SK-N-MC (cell line): Measurements from ENCODE around the gene TXNRD1.
"Not testable (repeated sequence)": the region's sequence is repeated elsewhere in the genome, so short reads cannot be mapped to it uniquely, and the experiment has no call there.

Experiments
- DNase-seq: peaks from one replicate; pipeline ENCODE4 v3.0.0-alpha.2; 2011; ENCODE audit warnings: low read depth, low spot score
- H3K27ac ChIP-seq: fragments of 200-600 bp; sonication (generic); 2 replicates; pipeline ENCODE4 v1.5.1; 2016; ENCODE audit warnings: mixed run types
- H3K36me3 ChIP-seq: fragments of 200-600 bp; sonication (generic); 2 replicates; pipeline ENCODE4 v1.6.1; 2017; ENCODE audit warnings: antibody characterized with exemption, low read length, mixed read lengths; ENCODE audit not compliant: insufficient read depth
- H3K4me3 ChIP-seq: fragments of 200-600 bp; sonication (generic); 2 replicates; pipeline ENCODE4 v1.5.1; 2016
- H3K9ac ChIP-seq: fragments of 200-600 bp; sonication (generic); 2 replicates; pipeline ENCODE4 v1.8.0; 2017; ENCODE audit warnings: mixed run types, mixed read lengths; ENCODE audit not compliant: insufficient read length
- H3K9me3 ChIP-seq: fragments of 200-600 bp; sonication (generic); 2 replicates; pipeline ENCODE4 v1.6.1; 2017; ENCODE audit warnings: low read depth, mild to moderate bottlenecking, antibody characterized with exemption, low read length, moderate library complexity, mixed read lengths
- EZH2 ChIP-seq: fragments of 200-600 bp; sonication (generic); IDR thresholded peaks from one replicate; pipeline ENCODE4 v1.6.1; 2017; ENCODE audit warnings: antibody characterized with exemption
- FOXP2 ChIP-seq: optimal IDR thresholded peaks from 2 replicates; pipeline ENCODE3; 2011; ENCODE audit warnings: mild to moderate bottlenecking, moderate library complexity; ENCODE audit not compliant: insufficient read depth; ENCODE audit errors: extremely low read length, control extremely low read depth
- POLR2AphosphoS5 ChIP-seq: IDR thresholded peaks from 2 replicates; pipeline ENCODE4 v1.6.1; 2012; ENCODE audit warnings: mild to moderate bottlenecking, low read depth, low read length, borderline replicate concordance

The TXNRD1 gene

DNA sequence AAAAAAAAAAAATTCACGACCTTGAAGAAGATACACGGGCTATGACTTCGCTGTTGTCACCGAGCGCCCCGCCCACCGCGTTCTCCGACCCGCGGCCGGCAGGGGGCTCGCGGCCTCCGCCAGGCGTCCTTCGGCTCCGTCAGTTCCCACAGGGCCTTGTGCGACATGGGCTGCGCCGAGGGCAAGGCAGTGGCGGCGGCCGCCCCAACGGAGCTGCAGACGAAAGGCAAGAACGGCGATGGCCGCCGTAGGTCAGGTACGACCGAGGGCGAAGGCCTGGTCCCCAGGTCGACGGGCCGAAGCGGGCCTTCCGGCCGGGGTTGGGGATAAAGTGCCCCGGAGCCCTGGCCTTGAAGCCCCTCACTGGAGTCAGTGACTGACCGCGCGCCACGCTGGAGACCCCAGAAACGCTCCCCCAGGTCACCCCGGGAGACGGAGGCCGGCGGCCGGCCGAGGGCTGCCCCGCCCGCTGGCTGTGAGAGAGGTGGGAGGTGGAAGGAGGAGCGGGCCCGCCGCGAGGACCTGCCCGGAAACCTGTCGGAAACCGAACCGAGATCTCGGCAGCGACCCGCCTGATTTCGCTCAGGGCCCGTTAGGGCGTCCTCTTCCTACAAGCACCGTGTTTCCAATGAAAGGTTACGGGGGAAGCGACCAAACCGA is at the start of gene TXNRD1:
Gene TXNRD1 (plus strand): TSS at position 142 of the 660 bp plus-strand sequence. CDS start 24 bp downstream, at position 166.
- no peak within 1 kb of the TSS for H3K4me3 ChIP-seq
- no peaks in the 10 kb centered on the region for H3K9me3 ChIP-seq
- H3K9ac ChIP-seq, result no peak within 1 kb of the TSS
- no peak for TF ChIP-seq POLR2AphosphoS5
- TF ChIP-seq EZH2, result no peak
- no peak for TF ChIP-seq FOXP2
- no peaks in the 10 kb centered on the region for H3K36me3 ChIP-seq
- H3K27ac ChIP-seq, result no peak within 1 kb of the TSS
- no peak for DNase-seq

DNA sequence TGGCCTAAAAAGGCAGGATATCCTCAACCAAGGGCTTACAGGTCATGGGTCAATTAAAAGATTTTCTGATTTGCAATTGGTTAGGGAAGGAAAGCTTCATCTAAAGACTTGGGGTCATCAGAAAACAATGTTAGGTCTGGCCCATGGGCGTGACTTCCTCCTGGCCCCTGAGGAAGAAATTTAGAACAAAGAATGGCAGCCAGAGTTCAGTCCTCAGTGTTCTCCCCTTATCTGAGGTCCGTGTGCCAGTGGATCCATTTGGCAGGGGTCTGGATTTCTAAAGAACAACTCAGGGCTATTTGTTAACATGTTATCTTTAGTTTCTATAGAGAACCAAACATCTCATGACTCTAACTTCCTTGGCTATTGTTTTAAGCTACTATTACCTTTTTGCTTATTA is 49.8 kb upstream of the TXNRD1 start:
- Histone ChIP-seq H3K36me3 (no peaks in the 10 kb centered on the region), H3K4me3 (no peak overlapping the region), H3K9ac (no peak overlapping the region), H3K9me3 (no peaks in the 10 kb centered on the region), H3K27ac (no peak overlapping the region)
- no peak for TF ChIP-seq EZH2
- no peak for TF ChIP-seq FOXP2
- TF ChIP-seq POLR2AphosphoS5, result no peak
- no peak for DNase-seq

DNA sequence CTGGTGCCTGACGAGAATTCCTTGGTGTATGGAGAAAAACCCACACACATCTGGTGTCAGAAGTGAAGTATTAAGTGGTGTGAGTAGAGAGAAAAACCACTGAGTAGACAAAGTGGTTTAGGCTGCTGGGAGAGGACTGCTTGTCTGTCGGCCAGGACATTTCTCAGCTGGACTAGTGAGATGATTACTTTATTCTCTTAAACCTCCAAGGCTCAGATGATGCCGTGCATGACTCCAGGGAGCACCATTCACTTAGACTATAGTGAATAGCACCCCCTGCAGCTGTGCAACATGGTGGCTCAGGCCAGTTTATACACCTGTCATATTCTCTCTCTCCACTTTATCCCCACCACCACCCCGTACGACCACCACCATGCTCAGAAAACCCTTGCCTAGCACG is 49.1 kb upstream of the TXNRD1 start:
- no peak overlapping the region for H3K4me3 ChIP-seq
- DNase-seq, result no peak
- no peak overlapping the region for H3K9ac ChIP-seq
- no peaks in the 10 kb centered on the region for H3K9me3 ChIP-seq
- TF ChIP-seq EZH2 (no peak), FOXP2 (no peak), POLR2AphosphoS5 (no peak)
- no peak overlapping the region for H3K27ac ChIP-seq
- no peaks in the 10 kb centered on the region for H3K36me3 ChIP-seq

DNA sequence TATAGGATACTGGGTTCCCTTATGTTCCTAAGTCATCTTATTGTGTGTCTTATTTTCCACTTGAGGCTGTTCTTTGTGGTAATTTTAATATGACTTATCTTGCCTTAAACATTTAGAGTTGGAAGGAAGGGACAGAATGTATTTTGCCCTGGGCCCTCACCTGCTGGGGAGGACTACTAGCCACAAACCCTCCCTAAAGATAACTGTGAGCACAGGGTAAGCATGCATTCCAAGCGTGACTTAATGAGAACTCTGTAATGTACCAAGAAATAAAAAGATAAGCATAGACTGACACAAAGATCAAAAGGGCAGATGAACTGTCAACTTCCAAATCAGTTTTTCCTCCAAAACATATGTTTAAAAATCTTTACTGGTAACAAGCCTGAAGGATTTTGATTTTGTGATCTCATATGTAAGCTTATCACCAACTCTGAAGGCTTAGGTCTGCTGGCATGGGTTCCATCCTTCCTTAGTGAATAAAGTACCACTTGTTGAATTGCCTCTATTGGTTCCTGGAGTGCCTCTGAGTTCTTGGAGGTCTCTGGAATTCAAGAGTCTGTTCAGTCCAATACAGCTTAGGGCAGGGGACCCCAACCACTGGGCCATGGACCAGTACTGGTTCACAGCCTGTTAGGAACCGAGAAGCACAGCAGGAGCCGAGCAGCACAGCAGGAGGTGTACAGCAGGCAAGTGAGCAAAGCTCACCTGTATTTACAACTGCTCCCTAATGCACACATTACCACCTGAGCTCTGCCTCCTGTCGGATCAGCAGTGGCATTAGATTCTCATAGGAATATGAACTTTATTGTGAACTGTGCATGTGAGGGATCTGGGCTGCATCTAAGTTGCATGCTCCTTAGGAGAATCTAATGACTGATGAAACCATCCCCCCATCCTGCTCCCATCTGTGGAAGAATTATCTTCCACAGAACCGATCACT is 47.8 kb upstream of the TXNRD1 start:
- Histone ChIP-seq H3K9me3 (no peaks in the 10 kb centered on the region), H3K27ac (no peak overlapping the region), H3K9ac (no peak overlapping the region), H3K4me3 (no peak overlapping the region), H3K36me3 (no peaks in the 10 kb centered on the region)
- no peak for DNase-seq
- TF ChIP-seq FOXP2 (no peak), POLR2AphosphoS5 (no peak), EZH2 (no peak)

DNA sequence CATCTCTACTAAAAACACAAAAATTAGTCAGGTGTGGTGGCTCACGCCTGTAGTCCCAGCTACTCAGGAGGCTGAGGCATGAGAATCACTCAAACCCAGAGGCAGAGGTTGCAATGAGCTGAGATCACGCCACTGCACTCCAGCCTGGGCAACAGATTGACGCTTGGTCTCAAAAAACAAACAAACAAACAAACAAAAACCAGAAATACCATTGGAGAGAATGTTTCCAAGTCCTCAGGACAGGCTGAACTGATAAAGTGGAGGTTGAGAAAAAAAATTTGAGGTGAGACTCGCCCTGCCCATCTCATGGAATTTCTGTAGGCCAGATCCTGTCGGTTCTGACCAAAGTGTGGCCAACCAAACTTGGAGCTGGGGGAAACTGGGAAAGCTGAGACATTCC is 47.0 kb upstream of the TXNRD1 start:
- no peak overlapping the region for H3K9ac ChIP-seq
- no peak for DNase-seq
- H3K9me3 ChIP-seq, result no peaks in the 10 kb centered on the region
- no peak for TF ChIP-seq FOXP2
- TF ChIP-seq POLR2AphosphoS5, result no peak
- no peak for TF ChIP-seq EZH2
- no peaks in the 10 kb centered on the region for H3K36me3 ChIP-seq
- H3K4me3 ChIP-seq, result no peak overlapping the region
- no peak overlapping the region for H3K27ac ChIP-seq

DNA sequence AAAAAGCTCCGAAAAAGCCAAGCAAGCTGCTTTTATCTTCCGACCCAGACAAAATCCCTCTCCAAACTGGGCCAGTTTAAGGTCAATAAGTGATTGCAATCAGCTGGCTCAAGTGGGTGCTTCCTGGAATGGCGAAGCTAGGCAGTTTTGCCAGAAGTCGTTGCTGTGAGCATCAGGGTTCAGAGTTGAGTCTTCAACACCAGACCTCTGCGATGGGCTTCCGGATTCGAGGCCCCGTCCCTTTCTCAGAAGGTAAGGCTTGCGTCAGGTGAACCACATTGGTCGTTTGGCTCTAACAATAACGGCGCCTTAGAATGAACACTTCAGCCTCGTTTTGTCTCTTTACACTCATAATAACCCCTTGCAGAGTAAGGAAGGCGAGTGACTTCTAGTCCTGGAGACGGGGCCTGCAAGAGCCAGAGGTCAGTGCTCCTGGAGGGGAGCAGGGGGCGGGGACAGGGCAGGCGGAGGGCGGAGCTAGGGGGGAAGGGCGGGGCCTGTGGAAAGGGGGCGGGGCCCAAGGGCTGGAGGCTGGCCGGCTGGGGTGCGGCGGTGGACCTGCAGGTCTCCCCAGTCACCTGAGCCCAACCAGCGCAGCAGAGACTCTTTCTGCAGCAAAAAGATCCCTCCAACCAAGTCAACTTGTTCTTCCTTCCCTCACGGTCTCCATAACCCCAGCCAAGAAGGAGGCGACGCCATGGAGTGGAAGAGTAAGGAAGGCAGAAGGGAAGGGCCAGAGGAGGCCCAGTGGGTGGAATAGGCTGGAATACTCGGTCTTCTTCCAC is 43.6 kb upstream of the TXNRD1 start:
- no peak for DNase-seq
- no peaks in the 10 kb centered on the region for H3K9me3 ChIP-seq
- H3K9ac ChIP-seq, result no peak overlapping the region
- no peak overlapping the region for H3K27ac ChIP-seq
- TF ChIP-seq FOXP2, result no peak
- TF ChIP-seq POLR2AphosphoS5, result no peak
- TF ChIP-seq EZH2, result no peak
- H3K36me3 ChIP-seq, result no peaks in the 10 kb centered on the region
- no peak overlapping the region for H3K4me3 ChIP-seq

DNA sequence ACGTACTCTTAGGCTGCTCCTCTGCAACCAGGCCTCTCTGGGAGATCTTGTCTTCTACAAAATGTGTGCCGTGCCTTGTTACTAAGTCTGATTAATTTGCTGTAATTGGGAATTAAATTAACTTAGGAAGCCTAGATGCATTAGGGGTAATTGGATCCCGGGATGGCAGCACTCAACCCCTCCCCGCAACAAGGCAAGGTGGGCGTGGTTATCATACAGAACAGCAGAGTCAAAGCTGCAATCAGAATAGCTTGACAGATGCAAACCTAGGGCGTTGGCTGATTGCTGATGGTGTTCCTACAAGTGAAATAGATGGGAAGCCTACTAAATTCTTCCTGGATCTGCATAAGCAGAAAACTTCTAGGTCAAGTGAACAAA is 43.0 kb upstream of the TXNRD1 start:
- Histone ChIP-seq H3K36me3 (no peaks in the 10 kb centered on the region), H3K4me3 (no peak overlapping the region), H3K27ac (no peak overlapping the region), H3K9ac (no peak overlapping the region), H3K9me3 (no peaks in the 10 kb centered on the region)
- no peak for DNase-seq
- TF ChIP-seq FOXP2, result no peak
- TF ChIP-seq EZH2, result no peak
- no peak for TF ChIP-seq POLR2AphosphoS5

DNA sequence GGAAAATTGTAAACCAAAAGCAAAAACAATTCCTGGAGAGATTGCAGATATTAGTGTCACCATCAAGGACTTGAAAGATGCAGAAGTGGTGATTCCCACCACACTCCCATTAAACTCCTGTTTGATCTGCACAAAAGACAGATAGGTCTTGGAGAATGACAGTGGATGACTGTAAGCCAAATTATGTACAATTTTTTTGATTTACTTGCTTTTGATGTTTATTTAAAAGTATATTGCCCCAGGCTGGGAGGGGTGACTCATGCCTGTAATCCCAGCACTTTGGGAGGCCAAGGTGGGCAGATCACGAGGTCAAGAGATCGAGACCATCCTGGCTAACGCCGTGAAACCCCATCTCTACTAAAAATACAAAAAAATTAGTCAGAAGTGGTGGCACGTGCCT is 41.8 kb upstream of the TXNRD1 start:
- not testable (repeated sequence) for H3K36me3 ChIP-seq, H3K27ac ChIP-seq, DNase-seq, H3K9ac ChIP-seq, H3K4me3 ChIP-seq, H3K9me3 ChIP-seq
